NCI-H1048 (cell line): ENCODE measurements around the gene SCLY.

Source experiments
- DNase-seq: peaks from one replicate; lab custom pipeline; 2025; lab: John Stamatoyannopoulos, UW

SCLY gene

GRCh38 chr2:238140721-238141540 lies 80.1 kb downstream of the SCLY start:
- DNase-seq = no peak

GRCh38 chr2:238141541-238142318 lies 80.9 kb downstream of the SCLY start:
- DNase-seq = no peak

DNA sequence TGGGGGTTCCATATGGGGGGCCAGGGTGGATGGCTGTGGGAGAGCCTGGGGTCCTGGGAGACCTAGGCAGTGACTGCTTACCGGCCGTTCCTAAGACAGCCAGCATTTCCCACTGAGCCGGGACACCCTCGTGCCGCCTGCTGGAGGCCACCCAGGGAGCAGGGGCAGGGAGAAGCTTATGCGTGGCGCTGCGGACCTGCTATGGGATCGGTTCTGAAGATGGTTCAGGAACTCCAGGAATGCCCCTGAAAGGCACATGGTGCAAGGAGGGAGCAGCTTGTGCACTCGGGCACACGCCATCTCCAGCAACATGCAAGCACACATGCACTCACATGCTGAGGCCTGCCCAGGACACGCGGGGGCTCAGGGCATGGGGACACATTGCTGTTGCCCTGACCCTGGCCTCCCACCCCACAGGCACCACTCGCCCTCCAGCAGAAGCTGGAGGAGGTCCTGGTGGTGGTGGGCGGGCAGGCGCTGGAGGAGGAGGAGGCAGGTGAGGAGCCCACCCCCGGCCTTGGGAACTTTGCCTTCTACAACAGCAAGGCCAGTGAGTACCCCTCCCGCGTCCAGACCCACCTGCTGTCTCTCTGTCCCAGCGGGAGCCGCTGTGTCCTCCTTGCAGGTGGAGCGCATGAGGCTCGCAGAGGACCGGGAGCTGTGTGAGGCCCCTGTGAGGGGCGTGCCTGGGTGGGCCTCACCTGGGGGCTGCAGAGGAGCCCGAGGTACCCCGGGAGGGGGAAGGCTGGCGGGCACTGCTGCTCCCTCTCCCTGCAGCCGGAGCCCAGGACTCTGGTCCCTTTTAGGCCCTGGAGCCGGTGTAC lies 81.8 kb downstream of the SCLY start:
- DNase-seq = no peak

DNA sequence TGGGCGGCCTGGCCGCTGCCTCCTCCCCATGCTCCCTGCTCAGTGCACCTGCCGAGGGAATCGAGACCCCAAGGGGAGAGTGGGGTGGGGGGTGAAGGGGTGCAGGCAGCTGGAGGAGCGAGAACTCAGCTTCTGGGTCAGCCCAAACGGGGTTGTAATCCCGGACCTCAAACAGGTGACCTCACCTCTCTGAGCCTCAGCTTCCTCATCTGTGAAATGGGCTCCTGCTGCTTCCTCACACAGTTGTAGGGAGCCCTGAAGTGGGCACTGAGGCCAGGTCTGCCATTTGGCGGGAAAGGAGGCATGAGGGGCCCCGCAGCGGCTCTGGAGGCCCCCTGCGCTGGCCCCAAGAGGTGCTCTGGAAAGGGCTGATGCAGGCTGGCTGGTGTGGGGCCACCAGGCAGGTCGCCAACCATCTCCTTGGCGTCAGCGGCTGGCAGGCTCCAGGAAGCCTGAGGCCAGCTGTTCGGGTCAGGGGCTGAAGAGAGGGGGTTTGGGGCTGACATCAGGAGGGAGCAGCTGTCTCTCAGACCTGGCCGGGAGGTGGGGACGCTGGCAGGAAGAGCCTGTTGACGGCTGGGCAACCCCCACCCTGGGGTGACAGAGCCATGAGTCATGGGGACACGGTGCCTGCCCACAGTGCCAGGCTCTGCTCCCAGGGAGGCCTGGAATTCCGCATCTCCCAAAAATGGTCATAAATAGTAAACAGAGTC lies 82.6 kb downstream of the SCLY start:
- no peak for DNase-seq

DNA sequence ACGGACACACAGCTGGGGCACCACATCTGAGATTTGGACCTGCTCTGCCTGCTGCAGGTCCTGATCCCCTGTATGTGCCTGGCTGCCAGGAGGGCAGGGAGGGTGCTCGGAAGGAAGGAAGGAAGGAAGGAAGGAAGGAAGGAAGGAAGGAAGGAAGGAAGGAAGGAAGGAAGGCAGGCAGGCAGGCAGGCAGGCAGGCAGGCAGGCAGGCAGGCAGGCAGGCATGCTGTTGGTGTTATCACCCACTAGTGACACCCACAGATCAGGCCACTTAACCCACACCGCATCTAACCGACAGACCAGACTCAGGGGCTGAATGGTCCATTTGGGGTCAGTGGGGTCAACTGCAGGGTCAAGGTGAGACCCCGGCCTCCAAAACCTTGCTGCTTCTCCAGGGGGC lies 83.5 kb downstream of the SCLY start:
- no peak for DNase-seq

GRCh38 chr2:238145046-238145445 lies 84.2 kb downstream of the SCLY start:
- no peak for DNase-seq

DNA sequence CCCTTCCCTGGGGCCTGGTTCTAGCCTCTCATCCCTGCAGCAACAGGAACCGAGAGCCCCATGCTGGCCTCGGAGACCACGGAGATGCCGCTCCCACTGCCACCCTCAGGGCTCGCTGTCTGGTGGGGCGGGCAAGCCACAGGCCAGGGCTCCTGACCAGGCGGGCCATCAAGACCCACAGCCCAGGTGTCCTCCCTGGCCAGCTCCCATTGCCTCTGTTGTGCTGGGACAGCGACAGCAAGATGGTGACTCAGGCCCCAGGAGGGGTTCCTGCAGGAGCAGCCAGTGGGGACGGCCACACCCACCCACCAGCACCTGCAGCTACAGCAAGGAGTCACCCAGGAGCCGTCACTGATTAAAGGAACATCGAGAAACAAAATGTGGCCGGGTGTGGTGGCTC lies 85.0 kb downstream of the SCLY start:
- no peak for DNase-seq

DNA sequence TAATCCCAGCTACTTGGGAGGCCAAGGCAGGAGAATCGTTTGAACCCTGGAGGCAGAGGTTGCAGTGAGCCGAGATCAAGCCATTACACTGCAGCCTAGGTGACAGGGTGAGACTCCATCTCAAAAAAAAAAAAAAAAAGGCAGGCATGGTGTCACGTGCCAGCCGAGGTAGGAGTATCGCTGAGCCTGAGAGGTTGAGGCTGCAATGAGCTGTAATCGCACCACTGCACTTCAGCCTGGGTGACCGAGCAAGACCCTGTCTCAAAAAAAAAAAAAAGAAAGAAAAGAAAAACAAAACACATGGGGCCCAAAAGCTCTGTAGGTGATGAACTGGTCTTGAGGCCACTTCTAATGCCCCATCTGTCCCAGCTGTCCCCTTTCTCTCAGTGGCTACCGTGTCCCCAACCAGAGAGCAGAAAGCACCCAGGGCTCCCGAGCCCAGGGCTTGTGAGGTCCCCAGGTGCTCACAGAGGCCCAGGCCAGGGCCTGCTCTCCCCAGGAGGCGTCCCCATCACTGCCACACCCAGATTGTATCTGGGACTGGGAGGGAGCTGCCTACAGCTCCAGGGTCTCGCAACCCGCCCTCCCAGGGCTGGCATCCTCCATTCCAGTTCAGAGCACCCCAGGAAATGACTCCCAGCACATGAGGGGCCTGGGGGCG lies 86.2 kb downstream of the SCLY start:
- DNase-seq = no peak

- no peak for DNase-seq
Observed at GRCh38 chr2:238148981-238149380, 88.2 kb downstream of the SCLY start.
